Measurements from ENCODE around the gene CPE. TPM values are rescaled to one million over a fixed set of nuclear protein-coding genes. Genes with fewer than 3 reads are reported as not detected.
"Not testable (repeated sequence)": the region's sequence is repeated elsewhere in the genome, so short reads cannot be mapped to it uniquely, and the experiment has no call there.

CPE gene
- total RNA-seq, 4 donors from 2014 or later = 23.6 to 31.3 (median 25.8) TPM

DNA sequence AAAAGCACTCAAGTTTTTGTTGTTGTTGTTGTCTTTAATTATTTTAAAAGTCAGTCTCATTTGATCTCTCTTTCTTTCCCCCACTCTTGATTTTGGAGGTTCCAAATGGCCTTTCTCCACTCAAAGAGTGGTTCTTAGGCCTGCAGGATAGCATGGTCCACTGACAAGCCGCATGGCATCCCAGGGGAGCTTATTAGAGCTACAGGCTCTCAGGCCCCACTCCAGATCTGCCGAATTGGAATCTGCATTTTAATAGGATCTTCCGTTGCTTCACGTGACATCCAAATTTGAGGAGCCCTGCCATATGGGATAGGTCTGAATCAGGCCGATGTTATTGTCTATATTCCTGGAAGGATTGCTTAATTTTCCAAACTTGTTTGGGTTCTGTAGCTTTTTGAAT, 72.1 kb downstream of the CPE start:
- Histone ChIP-seq H3K4me1 (no peaks in the 10 kb centered on the region), H3K27me3 (no peaks in the 10 kb centered on the region), H3K36me3 (no peaks in the 10 kb centered on the region), H3K4me3 (no peak overlapping the region), H3K9me3 (no peaks in the 10 kb centered on the region), H3K27ac (no peak overlapping the region)
- no peak for DNase-seq
- TF ChIP-seq POLR2A (IDR thresholded peaks at IDR 0.05) = no peak
- TF ChIP-seq, protein P1, sequence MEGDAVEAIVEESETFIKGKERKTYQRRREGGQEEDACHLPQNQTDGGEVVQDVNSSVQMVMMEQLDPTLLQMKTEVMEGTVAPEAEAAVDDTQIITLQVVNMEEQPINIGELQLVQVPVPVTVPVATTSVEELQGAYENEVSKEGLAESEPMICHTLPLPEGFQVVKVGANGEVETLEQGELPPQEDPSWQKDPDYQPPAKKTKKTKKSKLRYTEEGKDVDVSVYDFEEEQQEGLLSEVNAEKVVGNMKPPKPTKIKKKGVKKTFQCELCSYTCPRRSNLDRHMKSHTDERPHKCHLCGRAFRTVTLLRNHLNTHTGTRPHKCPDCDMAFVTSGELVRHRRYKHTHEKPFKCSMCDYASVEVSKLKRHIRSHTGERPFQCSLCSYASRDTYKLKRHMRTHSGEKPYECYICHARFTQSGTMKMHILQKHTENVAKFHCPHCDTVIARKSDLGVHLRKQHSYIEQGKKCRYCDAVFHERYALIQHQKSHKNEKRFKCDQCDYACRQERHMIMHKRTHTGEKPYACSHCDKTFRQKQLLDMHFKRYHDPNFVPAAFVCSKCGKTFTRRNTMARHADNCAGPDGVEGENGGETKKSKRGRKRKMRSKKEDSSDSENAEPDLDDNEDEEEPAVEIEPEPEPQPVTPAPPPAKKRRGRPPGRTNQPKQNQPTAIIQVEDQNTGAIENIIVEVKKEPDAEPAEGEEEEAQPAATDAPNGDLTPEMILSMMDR (IDR thresholded peaks at IDR 0.05) = no peak

DNA sequence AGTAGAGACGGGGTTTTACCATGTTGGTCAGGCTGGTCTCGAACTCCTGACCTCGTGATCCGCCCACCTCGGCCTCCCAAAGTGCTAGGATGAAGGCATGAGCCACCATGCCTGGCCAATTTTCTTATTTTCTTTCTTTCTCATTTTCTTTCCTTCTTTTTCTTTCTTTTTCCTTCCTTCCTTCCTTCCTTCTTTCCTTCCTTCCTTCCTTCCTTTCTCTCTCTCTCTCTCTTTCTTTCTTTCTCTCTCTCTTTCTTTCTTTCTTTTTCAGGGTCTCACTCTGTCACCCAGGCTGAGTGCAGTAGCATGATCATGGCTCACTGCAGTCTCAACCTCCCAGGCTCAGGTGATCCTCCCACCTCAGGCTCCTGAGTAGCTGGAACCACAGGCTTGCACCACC, 74.3 kb downstream of the CPE start:
- H3K9me3 ChIP-seq, H3K27me3 ChIP-seq, H3K27ac ChIP-seq, H3K36me3 ChIP-seq, H3K4me1 ChIP-seq, H3K4me3 ChIP-seq, DNase-seq: not testable (repeated sequence)

DNA sequence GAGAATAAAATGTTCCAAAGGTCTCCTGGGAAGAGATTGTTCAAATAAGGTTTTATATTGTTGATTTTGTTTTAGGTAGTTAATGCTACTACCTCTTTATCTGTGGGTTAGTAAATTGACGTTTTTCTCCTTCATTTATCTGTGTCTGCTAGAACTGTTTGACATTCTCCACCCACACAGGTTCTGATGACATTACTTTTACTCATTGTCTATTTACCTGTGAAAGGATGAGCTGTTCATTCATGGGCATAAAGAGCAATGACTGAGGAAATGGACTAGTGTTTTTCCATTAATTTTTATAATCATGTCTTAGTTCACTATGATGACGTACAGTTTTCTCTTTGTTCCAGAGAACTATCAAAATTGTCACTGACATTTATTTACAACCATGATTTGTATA, 75.6 kb downstream of the CPE start:
- TF ChIP-seq, protein P1 (IDR thresholded peaks at IDR 0.05) = no peak
- TF ChIP-seq POLR2A (IDR thresholded peaks at IDR 0.05) = no peak
- no peaks in the 10 kb centered on the region for H3K4me1 ChIP-seq
- no peak for DNase-seq

DNA sequence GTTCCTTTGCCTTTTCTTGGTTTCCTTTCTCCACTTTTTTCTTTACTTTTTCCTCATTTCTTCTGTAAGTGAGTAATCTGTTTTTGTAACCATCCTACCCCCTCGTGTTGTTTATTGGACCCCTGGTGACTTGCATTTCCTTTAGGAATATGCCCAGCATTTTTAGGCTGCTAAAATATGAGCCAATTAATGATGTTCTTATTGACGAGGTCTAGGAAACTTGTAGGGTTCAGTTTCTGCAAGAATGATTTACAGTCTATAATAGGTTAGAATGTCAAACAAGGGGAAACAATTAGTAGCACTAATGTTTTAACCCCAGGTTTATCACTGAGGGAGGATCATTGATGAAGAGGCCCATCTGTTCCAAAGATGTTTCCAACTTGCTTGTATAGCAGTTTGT, 79.0 kb downstream of the CPE start:
- no peak overlapping the region for H3K4me3 ChIP-seq
- TF ChIP-seq, protein P1 (IDR thresholded peaks at IDR 0.05) = no peak
- TF ChIP-seq POLR2A (IDR thresholded peaks at IDR 0.05) = no peak
- no peak overlapping the region for H3K27ac ChIP-seq
- DNase-seq = no peak
- H3K27me3 ChIP-seq = no peaks in the 10 kb centered on the region
- H3K36me3 ChIP-seq = no peaks in the 10 kb centered on the region
- no peaks in the 10 kb centered on the region for H3K9me3 ChIP-seq
- no peaks in the 10 kb centered on the region for H3K4me1 ChIP-seq

More for the DNA sequence above, 75.6 kb downstream of the CPE start:
- Histone ChIP-seq H3K36me3 (no peaks in the 10 kb centered on the region), H3K4me3 (no peak overlapping the region), H3K27me3 (no peaks in the 10 kb centered on the region), H3K9me3 (no peaks in the 10 kb centered on the region), H3K27ac (no peak overlapping the region)

DNA sequence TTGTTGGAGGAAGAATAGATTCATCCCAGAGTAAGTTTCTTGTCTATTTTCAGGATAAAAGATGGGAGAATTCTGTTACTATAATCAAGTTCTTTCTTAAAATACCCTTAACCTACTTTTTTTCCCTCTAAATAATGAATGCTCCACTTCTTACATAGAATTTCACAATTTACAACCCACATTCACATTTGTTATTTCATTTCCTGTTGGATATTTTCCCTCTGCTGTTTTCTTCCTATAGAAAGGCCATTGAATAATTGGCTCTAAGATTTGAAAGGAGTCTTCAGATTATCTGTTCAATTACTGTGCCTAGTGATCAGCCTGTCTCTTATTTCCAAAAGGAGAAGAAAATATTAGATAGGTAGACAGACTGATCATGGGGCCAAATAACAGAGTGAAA, 79.7 kb downstream of the CPE start:
- H3K36me3 ChIP-seq = no peaks in the 10 kb centered on the region
- H3K4me1 ChIP-seq = no peaks in the 10 kb centered on the region
- H3K27ac ChIP-seq = no peak overlapping the region
- no peak for DNase-seq
- TF ChIP-seq POLR2A (IDR thresholded peaks at IDR 0.05) = no peak
- TF ChIP-seq, protein P1 (IDR thresholded peaks at IDR 0.05) = no peak
- H3K9me3 ChIP-seq = no peaks in the 10 kb centered on the region
- no peak overlapping the region for H3K4me3 ChIP-seq
- H3K27me3 ChIP-seq = no peaks in the 10 kb centered on the region

DNA sequence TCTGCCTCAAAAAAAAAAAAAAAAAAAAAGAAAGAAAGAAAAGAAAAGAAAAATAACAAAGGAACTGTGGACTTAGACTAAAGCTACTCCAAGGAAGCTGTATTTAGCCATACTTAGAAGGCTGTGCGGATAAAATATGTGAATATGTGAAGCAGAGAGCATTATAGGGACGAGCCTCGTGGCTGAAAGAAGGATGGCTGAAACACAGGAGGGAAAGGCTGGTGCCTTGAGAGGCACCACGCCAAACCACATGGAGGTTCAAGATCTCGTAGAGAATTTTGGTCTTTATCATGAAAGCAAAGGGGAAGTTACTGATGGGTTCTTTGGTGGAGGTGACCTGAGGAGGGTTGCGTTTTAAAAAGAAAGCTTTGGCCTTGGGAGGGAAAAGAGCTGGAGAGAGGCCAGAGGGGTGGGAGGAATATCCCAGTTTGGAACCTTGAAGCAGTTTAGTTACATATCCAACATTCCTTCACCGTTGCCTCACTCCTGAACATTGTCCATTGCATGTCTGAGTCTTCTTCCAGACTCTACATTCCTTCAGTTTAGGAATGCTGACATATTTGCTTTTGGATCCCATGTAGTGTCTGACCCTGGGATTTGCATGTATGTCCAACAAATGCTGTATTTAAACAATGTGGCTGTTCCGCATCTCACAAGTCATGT, 82.5 kb downstream of the CPE start:
- Histone ChIP-seq H3K27ac (no peak overlapping the region), H3K4me3 (no peak overlapping the region)
- DNase-seq = no peak

More for the DNA sequence above, 82.5 kb downstream of the CPE start:
- H3K9me3 ChIP-seq = no peaks in the 10 kb centered on the region
- no peaks in the 10 kb centered on the region for H3K36me3 ChIP-seq
- H3K27me3 ChIP-seq = no peaks in the 10 kb centered on the region
- H3K4me1 ChIP-seq = no peaks in the 10 kb centered on the region
- no peak for TF ChIP-seq POLR2A (IDR thresholded peaks at IDR 0.05)
- TF ChIP-seq, protein P1 (IDR thresholded peaks at IDR 0.05) = no peak
